Hematopoietic multipotent progenitor cell treated with erythropoietin and hydrocortisone succinate and interleukin-3 and kit ligand, for 4 days (in vitro differentiated cells): ENCODE measurements around the gene ANP32B.
A peak's percentile ranks its signal among the peaks of the same experiment; 100 is the strongest.
"Not testable (repeated sequence)": the region's sequence is repeated elsewhere in the genome, so short reads cannot be mapped to it uniquely, and the experiment has no call there.

Experiments used
- DNase-seq: peaks from one replicate; pipeline ENCODE4 v3.0.0-alpha.2; 2015

ANP32B gene

GRCh38 chr9:97982683-97983588, at the start of gene ANP32B:
ANP32B (plus strand) TSS chr9:97983341; CDS start chr9:97983556, 215 bp downstream.
- peak; percentile 98 for DNase-seq

- DNase-seq, result peak; percentile 73
Observed at GRCh38 chr9:97934321-97935115, 48.6 kb upstream of the ANP32B start.

GRCh38 chr9:97935276-97935675, 47.9 kb upstream of the ANP32B start:
- DNase-seq, result no peak

GRCh38 chr9:97936998-97937397, 46.1 kb upstream of the ANP32B start:
- no peak for DNase-seq

- DNase-seq, result peak; percentile 98
Observed at GRCh38 chr9:97938081-97938644, 45.0 kb upstream of the ANP32B start, which contains the start of gene HEMGN. HEMGN (minus strand) TSS chr9:97938172; CDS start chr9:97938136, 36 bp downstream.

GRCh38 chr9:97940233-97940632, 42.9 kb upstream of the ANP32B start:
- DNase-seq, result peak; percentile 66

GRCh38 chr9:97940741-97941140, 42.4 kb upstream of the ANP32B start:
- DNase-seq, result peak; percentile 59

- DNase-seq, result no peak
Observed at GRCh38 chr9:97941323-97941722, 41.8 kb upstream of the ANP32B start.

GRCh38 chr9:97943308-97943855, 39.8 kb upstream of the ANP32B start:
- DNase-seq, result peak; percentile 91

GRCh38 chr9:97944612-97945011, 38.5 kb upstream of the ANP32B start:
- no peak for DNase-seq

- DNase-seq, result not testable (repeated sequence)
Observed at GRCh38 chr9:97945470-97945869, 37.7 kb upstream of the ANP32B start.

- DNase-seq, result not testable (repeated sequence)
Observed at GRCh38 chr9:97947094-97947493, 36.0 kb upstream of the ANP32B start.

- not testable (repeated sequence) for DNase-seq
Observed at GRCh38 chr9:97950873-97951272, 32.3 kb upstream of the ANP32B start.

GRCh38 chr9:97954550-97954989, 28.6 kb upstream of the ANP32B start:
- peak; percentile 87 for DNase-seq

GRCh38 chr9:97956331-97956730, 26.8 kb upstream of the ANP32B start:
- no peak for DNase-seq

GRCh38 chr9:97958812-97959511, 24.2 kb upstream of the ANP32B start:
- DNase-seq, result peak; percentile 32

- no peak for DNase-seq
Observed at GRCh38 chr9:97959585-97959984, 23.6 kb upstream of the ANP32B start.

- DNase-seq, result peak; percentile 88
Observed at GRCh38 chr9:97960678-97961328, 22.3 kb upstream of the ANP32B start.

- DNase-seq, result peak; percentile 58
Observed at GRCh38 chr9:97961361-97961760, 21.8 kb upstream of the ANP32B start.

- no peak for DNase-seq
Observed at GRCh38 chr9:97962136-97962535, 21.0 kb upstream of the ANP32B start.

GRCh38 chr9:97962575-97962974, 20.6 kb upstream of the ANP32B start:
- no peak for DNase-seq

- DNase-seq, result no peak
Observed at GRCh38 chr9:97963232-97963631, 19.9 kb upstream of the ANP32B start.
